Nucleus accumbens (tissue), 56 donors: ENCODE results near the gene ZBED4.
A peak's percentile ranks its signal among the peaks of the same experiment; 100 is the strongest.

Experiments
- DNase-seq, 56 donors: peaks; one replicate each; lab custom pipeline; 2025; lab: John Stamatoyannopoulos, UW

The ZBED4 gene

DNA sequence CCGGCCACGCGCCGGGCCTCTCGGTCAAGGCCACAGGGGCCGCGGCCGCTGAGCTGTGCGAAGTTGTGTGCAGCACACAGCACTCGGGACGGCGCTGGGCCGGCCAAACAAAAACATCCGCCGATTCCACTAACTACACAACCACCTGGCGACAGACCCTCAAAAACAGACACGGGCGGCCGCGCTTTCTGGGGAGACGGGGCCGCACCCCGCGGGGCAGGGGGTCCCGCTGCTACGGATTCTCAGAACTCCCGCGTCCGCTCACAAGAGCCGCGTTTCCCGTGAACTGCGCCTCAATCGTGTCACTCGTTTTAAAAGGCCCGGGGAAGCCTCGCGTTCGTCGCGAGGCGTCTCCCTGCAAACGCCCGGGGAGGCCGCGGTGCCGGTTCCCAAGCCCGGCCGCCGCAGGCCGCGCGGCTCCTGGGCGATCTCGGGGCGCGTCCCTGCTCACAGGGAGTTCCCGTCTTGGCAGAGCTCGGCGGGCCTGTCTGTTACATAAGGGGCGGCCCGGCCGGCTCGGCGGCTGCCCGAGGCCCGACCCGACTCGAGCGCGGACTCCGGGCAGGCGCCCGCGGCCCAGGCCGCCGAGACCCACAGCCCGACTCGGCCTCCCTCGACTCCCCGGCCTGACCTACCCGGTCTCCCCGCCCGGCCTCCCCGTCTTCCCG is 26.9 kb upstream of the ZBED4 start:
- DNase-seq = peak in 23 of 56 donors; percentile 5 to 62 (median 19)

DNA sequence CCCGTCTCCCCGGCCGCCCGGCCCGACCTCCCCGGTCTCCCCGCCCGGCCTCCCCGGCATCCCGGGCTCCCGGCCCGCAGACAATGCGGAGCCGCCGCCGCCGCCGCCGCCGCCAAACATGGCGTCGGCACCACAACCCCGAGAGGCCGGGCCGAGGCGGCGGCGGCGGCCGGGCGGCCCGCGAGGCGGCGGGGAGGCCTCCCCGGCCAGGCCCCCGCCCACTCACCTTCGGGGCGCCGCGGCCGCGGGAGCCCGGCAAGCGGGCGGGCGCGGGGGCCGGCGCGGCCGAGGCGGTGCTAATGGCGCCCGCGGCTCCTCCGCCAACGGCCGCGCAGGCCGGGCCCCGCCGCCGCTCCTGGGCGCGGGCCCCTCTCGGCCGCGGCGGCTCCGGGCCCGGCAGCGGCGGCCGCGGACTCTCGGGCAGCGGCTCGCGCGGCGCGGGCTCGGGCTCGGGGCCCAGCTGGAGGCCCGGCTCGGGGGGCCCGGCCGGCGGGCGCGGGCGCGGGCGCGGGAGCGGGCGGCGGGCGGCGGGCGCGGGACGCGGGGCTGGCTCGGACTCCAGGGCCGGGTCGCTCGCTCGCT is 26.3 kb upstream of the ZBED4 start:
- peak in 1 of 56 donors; percentile 62 for DNase-seq

- peak in 24 of 56 donors; percentile 6 to 73 (median 25) for DNase-seq
Observed at GRCh38 chr22:49827853-49828598, 25.6 kb upstream of the ZBED4 start, which contains the start of gene BRD1. BRD1 (minus strand) TSS chr22:49827873; CDS start chr22:49824317, 3,556 bp downstream.

- peak in 1 of 56 donors; percentile 31 for DNase-seq
Observed at GRCh38 chr22:49828599-49828965, 25.1 kb upstream of the ZBED4 start.

- no peak for DNase-seq
Observed at GRCh38 chr22:49829044-49829853, 24.4 kb upstream of the ZBED4 start.

DNA sequence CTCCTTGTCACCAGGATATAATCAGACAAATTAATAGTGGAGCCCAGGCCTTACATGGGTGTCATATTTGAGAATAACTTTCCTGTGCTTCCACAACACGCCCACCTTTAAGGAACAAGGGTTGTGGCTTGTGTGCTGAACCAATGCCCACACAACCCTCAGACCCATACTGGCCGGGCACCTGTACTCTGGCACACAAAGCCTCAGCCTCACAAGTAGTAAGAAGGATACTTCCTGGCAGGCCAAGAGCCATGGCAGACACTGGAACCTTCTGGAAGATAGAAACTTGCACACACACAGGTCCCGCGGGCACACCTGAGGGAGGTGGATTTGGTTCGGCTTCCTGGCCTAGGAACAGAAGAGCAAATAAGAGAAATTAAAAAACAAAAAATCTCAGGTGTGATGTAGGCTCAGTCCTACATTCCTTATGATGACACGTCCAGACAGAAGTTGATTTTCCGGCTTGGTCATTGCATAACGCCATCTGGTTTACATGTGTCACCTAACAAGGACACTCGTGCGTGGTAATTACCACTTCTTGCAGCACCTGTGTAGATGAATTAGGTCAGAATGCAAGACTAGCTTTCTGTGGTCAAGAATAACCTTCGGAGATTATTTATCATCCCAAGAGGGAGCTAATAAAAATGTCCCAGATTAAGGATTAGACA is 20.2 kb upstream of the ZBED4 start:
- no peak for DNase-seq

DNA sequence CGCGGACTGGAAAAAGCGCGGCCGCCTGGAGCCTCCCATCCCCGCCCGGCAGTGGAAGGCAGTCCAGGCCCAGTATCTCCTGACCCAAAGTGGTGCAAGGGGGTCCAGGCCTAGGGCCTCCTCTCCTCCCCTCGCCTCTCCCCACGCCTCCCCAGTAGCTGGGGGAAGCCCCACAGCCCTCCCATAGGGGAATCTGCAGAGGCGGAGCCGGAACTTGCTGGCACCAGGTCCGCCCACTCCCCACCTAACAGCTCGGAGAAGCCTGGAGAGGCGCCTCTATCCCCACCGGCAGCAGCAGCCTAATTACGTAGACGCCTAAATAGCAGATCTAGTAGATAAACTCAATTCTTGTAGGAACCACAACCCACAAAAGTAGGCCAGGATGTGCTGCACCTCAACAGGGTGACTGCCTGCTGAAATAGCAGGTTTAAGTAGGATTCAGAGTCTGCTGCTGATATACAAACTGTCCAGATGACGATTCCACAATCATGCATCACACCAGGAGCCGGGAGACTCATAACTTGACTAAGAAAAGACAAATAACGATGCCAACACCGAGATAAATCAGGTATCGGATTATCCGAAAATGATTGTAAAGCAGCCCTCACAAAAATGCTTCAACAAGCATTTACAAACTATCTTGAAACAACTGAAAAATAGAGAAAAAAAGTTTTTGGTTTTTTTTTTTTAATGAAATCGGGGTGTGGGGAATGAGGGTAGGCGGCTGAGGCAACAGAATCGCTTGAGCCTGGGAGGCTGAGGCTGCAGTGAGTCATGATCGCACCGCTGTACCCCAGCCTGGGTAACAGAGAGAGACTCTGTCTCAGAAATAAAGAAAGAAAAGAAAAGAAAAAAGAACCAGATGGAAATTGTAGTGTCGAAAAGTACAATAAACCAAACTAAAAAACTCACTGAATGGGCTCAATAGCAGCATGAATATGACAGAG is 14.6 kb upstream of the ZBED4 start:
- DNase-seq = no peak

GRCh38 chr22:49845241-49845640 is 8.4 kb upstream of the ZBED4 start:
- DNase-seq = no peak

- no peak for DNase-seq
Observed at GRCh38 chr22:49845666-49846459, 7.8 kb upstream of the ZBED4 start.

GRCh38 chr22:49847751-49848689 is 5.6 kb upstream of the ZBED4 start:
- DNase-seq = no peak

DNA sequence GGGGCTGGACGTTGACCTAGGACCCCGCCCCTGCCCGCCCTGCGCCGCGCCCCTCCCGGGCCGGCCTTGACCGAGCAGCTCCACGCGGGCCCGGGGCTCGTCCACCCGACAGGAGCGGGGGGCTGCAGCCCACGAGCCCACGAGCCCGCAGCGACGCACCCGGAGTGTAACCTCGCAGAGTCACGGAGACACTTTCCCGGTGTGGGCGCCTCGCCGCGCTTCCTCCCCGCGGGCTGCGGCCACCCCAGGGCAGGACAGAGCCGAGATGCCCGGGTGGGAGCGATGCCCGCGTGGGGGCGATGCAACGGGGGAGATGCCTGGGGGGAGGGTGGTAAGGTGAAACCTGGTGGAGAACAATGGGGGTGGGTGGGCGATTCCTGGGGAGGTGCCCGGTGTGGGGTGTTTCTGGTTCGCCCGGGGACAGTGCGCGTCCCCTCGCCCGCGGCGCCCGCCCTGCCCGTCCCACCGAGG is 4.9 kb upstream of the ZBED4 start:
- no peak for DNase-seq

DNA sequence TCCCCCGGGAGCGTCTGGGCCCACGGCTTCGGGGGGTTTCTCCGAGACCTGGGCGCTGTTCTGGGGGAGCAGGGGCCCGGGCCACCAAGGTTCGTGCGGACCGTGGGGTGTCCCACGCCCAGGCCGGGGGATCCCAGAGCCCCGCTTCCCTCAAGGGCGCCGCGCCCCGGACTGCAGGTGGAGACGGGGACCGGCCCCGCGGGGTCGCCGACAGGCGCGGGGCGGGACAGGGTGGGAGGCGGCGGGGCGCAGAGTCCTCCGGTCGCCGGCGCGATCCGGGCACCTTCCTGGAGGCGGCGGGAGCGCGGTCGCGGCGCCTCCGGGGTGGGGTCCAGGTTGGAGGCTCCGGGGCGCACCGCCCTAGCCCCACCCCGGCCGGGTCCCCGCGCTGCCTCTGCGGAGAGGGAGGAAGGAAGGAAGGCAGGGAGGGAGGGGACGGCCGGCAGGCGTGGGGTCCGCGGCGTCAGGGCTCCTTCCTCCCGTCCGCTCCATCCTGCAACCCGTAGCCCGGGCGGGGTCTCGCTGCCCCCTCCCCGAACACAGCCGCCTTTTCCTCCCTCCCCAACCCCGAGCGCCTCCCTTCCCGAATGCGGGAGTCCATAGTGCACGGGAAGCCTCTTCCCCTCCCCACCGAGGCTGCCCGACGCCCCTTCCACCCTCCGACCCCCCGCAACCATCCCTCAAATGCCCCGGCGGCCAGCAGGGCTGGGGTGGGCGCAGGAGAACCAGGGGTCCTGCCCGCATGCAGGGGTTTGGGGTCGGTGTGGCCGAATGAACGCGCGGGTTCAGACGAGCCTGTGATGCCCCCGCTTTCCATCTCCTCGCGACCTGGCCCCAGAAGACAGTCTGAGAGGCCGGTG is 4.3 kb upstream of the ZBED4 start:
- DNase-seq = no peak

- no peak for DNase-seq
Observed at GRCh38 chr22:49850021-49850911, 3.4 kb upstream of the ZBED4 start.

DNA sequence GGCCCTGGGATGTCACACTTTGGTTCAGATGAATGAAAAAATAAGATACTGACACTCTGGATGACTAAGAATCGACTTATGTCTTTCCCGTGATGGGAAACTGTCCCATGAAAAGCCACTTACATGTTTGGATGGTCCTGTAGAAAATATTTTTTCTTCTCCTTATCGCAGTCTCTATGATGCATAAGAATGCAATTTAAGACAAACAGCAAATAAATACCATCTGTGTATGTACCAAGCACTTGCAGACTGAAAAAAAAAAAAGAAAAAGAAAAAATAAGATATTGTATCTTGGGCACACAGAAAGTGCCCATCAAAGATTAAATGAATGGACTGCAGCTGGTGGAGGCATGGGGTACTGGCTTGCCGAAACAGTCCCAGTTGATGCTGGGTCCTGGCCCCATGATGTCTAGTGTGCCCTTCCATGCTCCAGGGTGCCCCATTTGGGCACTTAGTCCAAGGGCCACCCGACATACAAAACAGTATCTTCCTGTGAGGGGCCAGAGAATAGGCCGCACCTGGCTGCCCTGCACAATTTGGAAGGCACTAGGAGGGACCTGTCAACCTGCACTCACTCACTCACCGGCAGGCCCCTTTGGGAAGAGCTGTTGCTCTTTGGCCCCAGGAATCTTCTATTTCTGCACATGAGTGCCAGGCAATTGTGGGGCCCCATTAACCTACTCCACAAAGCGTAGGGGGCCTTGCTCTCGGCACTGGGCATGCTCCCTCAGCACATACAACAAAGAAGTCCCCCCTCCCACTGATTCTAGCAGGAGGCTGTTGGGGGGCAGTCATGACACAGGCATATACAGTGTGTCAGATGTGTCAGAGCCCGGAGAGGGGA is 2.5 kb upstream of the ZBED4 start:
- DNase-seq = no peak
